HK-2 (cell line): Measurements from ENCODE around the gene PTPRN2.

Experiments
- DNase-seq: peaks from one replicate; pipeline ENCODE4 v3.0.0-alpha.2; 2018; ENCODE audit not compliant: unreplicated experiment

Gene PTPRN2

DNA sequence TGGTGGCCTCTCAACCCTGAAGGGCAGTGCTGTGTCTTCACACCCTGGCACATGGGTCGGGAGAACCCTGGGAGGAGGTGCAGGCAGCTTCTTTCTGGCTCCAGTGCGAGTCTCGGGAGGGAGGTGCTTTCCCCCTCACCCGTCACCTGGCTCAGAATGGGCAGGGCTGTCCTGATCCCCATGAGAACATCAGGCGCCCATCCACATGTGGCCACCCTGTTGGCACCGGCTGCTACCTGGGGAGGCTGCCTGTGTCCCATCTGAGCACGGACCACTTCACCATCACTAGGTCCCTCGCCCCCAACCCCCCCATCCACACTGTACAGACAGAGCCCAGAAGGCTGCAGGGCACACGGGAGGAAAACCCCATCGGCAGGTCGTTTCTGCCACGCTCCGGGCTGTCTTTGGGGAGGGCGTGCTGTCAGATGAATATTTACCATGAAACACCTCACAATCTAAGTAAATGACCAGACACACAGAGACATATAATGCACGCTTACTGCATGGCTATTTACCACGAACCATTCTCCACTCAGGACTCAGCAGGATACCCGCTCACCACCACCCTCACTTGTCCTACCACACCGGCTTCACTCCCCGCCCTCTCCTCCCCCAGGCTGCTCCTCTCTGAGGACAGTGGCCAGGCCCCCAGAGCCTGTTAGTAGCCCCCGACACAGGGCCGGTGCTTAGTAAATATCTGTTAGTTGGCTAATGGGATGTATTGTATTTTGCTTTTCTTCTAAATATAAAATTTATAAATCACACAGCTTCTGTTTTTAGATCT is 968.6 kb downstream of the PTPRN2 start:
- DNase-seq, result no peak

DNA sequence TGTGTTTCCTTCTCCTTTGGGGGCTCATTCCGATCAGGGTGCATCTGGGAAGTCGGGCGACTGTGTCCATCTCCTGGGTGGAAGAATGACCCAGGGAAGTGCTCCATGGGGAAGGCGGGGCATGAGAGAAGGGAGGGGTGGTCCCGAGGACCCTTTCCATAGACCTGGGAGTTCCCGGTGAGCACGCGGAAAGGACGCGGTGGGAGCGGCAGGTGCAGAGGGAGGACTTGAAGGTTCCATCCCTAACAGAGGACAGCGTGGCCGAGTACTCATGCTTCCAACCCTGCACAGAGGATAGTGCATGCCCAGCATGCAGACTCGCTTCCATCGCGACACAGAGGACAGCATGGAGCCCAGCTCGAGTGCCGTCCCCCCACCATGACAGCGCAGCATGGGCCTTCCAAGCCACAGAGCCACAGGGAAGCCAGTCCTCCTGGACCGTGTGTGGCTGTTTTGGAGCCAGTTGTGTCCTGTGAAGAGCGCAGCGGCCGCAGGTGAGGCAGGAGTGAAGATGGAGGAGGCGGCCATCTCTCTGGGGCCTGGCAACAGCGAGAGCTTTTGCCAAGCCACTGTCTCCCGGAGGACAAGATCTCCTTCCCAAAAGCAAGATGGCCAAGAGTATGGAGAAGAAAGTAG is 969.4 kb downstream of the PTPRN2 start:
- DNase-seq, result no peak

DNA sequence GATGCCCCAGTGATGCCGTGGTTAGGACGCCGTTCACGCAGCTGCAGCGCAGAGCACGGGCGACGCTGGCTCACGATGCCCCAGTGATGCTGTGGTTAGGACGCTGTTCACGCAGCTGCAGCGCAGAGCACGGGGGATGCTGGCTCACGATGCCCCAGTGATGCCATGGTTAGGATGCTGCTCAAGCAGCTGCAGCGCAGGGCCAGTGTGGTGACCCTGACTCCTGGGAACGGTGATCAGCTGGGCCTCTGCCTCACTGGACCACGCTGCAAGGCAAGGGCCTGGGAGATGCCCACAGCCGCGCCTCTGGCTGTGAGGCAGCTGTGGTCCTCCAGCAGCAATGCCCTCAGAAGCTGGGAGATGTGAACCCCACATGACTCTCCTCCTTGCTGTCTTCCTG is 970.2 kb downstream of the PTPRN2 start:
- DNase-seq, result no peak

DNA sequence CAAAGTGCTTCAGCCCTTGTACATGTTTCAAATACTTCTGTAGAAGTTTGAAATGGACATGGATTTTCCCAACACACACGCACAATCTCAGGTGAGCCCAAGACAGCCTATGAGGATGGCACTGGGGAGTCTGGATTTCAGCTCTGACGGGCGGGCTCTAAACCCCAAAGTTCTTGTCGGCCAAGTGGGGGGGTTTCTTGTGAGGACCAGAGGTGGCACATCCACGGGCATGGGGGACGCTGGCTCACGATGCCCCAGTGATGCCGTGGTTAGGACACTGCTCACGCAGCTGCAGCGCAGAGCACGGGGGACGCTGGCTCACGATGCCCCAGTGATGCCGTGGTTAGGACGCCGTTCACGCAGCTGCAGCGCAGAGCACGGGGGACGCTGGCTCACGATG is 970.7 kb downstream of the PTPRN2 start:
- no peak for DNase-seq

DNA sequence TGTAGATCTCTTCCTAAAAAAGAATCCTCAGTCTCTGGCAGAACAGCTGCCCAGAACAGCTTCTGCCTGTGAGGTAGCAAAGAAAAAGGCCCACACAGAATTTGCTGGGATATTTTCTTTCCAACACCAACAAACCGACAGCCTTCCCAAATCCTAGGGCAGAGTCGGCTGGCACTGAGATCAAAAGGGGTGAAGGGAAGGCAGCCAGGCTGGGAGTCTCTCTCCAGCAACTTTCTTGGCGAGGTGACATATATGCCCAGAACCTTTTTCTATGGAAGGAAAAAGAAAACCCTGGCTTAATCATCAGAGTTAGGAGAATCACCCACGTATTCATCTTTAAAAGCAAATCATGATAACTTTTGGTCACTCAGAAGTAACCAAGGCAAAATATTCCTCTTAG is 971.2 kb downstream of the PTPRN2 start:
- DNase-seq, result no peak

DNA sequence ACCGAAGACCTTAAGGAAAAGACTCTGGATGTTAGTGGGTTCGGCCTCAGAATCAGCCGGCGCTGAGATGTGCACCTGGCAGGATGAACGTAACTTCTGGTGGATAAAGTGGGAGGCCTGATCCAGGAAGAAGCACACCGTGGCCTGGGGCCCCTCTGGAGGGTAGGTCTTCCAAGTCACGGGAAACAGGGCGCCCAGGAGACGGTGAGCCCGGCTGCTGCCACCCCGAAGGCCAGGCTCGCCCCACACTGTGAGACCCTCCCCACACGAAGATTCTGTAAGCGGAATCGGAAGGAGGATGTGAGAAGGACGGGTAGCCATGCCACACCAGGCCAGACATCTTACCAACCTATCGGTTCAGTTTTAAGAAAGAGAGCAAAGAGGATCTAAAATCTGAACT is 971.8 kb downstream of the PTPRN2 start:
- no peak for DNase-seq

DNA sequence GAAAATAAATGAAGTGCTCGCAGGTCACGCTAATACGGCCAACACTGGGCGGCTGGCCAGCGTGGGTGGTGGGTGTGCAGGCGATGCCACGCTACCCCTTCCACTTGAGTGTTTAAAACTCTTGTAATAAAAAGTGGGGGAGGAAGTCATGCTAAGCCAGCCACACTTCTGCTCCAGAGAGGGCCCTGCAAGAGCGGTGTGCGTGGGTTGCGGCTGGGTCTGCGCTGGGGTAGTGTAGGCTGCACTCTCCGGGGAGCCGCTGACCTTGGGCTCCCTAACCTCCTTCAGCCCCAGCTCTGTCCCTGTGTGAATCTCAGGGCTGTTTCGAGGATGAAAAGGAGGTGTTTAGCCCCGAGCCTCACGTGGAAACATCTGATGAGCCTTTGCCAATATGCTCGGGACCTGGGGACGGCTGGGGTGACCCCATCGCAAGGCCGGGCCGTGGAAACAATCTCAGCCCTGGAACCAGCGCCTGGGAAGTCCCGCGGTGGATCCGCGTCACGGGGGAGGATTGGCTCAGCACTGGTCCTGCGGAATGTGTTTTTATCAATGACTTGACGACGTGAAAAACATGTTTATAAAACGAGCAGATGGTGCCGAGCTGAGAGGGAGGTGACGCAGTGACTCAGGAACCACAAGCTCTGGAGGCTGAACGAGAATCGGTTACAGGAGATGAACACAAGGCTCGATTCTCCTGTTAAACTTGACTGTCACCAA is 972.4 kb downstream of the PTPRN2 start:
- DNase-seq, result no peak

DNA sequence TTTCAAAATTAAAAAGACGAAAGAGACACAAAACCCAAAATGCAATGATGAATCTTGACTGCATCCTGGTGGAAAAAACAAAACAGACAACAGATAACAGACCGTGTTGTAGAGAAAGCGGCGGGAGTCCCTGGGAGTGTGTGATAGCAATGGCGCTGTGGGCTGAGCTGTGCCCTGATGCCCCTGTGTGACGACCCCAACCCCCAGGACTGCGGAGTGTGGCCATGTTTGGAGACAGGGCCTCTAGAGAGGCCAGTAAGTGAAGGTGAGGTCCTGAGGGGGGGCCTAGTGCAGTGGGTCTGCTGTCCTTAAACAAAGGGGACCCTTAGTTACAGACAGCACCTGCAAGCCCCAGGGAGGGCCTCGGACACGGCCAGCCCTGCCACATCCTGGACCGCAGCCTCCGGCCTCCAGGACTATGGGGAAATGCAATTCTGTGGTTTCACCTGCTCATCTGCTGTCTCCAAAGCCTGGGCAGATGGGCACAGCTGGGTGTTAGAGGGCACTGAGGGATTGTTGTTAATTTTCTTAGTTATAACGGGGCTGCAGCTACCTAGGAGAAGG is 973.1 kb downstream of the PTPRN2 start:
- DNase-seq, result no peak

DNA sequence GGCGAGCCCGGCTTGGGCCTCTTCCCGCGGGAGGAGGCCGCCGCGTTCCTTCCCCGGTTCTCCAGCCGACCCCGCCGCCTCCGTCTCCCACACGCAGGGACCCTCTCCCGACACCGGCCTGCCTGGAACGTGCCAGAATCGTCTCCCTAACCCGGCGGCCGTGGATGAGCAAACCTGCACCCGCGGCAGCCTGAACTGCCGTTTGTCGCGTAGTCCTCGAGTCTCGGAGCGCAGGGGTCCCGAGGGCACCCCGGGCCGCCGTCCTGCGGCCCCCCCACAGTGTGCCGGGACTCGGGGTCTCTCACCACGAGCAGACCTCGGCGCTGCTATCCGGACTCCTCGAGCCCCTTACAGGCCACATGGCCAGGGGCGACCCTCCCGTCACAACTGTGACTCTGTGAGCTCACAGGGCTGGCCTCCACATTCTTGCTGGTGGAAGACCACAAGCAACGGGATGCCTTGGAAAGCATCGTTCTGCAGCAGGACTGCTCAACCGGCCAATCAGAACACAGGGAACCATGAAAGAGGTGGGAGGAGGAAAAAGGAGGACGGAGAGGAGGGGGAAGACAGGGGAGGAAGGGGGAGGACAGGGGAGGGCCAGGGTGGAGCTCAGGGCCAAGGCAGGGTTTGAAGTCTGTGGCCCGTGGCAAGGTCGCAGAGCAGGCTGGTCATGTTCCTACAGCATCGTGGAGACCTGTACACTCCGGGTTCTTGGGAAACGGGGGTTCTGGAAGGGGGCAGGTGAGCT is 973.9 kb downstream of the PTPRN2 start:
- DNase-seq, result no peak

DNA sequence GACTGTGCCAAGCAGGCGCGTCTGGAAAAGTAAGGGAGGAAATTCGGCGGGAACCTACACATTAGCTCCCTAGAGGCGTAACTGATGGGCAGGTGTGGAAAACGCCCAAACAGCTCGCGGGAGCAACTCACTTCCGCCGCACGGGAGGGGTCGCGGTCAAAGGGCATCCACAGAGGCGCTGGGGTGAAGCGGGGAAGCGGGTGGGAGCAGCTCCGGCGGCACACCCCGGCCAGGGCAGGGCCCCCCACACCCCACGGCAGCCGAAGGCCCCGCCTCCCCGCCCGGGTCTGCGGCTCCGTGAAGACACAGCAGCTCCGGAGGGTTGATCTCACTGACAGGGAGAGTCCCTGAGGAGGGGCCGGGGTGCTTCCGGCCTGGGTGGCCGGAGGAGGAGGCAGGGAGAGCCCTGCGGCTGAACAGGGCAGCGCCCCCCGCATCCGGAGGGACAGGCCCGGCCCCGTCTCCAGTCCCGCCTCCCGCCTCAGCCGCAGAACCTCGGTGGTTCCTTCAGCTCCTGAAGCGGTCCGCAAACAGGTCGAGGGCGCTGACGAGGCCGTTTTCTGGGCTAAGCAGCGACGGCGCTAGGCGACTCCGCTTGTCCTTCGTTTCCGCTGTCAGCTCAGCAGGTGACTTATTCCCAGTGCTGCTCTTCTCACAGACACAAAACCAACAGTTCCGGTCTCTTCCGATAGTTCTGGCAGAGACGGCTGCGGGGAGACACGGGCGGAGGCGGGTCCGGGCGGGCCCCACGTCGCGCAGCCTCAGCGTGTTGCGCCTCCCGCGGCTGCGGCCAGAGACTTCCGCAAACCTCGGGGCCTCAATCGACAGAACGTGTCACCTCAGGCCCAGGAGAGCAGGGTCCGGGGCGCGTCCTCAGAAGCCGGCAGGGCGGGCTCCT is 974.7 kb downstream of the PTPRN2 start:
- DNase-seq, result no peak

DNA sequence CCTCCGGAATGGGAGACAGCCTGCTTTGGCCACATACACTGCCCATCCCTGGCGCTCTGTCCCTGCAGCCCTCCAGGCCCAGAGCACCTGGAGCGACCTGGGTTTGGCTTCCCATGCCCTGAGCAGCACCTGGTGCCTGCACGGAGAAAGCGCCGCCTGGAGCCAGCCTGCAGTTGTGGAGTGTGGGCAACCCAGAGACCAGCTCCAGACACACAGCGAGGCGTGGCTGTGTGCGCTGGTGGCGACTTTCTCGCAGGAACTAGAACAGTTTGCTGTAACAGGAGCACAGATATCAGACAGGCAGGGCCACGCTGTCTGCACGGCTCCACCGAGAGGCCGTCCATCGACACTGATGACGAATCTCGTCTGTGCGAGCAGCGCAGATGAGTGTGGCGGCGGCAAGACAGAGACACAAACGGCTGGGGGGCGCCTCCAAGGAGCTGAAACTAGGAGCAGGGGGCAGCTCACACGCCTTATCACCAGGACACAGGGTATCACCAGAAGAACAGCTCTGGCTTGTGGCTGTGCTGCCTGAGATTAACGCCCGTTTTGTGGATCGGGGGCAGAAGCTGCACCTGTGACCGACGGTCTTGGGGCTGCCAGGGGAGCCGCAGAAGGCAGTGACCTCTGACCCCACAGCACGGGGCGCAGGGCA is 975.5 kb downstream of the PTPRN2 start:
- DNase-seq, result no peak

DNA sequence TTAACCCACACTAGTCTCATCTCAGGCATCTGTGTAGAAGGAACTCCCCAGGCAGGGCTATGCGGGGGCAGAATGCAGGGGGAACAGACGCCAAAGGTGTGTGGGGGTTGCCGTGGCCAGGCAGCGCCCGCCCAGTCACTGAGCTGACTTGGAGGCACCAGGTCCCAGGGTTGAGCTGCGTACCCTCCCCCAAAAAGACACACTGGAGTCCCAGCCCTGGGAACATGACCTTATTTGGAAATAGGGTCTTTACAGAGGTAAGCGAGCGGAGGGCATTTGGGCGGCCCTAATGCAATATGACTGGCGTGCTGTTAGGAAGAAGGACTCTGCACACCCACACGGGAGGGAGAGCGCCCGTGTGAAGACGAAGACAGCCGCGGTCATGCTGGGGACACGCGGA is 976.3 kb downstream of the PTPRN2 start:
- no peak for DNase-seq

DNA sequence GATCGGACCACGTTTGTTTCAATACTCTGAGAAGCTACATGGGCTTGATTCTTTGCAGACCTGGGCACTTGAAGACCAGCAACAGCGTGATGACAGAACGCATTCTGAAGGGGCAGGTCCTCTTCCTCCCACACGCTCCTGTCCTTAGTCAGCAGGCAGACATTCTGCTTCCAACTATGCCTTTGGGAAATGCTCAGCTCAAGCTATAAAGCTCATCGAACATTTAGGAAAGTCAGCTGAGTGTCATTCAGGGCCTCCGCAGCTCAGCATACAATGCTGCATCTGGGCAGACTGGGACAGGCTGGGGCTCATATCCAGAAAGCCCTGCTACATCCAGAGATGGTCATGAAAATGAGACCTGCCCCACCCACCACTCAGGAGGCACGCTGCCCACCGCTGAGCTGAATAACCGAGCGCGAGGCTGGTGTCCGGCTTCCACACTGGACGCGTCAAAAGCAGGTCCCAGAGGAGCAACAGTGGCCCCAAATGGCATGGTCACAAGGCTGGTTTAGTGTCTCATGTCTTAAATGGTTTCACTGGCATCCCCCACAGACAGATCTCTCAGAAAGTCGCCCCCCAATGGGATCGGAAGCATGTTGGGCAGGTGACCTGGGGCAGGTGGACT is 976.8 kb downstream of the PTPRN2 start:
- DNase-seq, result no peak

DNA sequence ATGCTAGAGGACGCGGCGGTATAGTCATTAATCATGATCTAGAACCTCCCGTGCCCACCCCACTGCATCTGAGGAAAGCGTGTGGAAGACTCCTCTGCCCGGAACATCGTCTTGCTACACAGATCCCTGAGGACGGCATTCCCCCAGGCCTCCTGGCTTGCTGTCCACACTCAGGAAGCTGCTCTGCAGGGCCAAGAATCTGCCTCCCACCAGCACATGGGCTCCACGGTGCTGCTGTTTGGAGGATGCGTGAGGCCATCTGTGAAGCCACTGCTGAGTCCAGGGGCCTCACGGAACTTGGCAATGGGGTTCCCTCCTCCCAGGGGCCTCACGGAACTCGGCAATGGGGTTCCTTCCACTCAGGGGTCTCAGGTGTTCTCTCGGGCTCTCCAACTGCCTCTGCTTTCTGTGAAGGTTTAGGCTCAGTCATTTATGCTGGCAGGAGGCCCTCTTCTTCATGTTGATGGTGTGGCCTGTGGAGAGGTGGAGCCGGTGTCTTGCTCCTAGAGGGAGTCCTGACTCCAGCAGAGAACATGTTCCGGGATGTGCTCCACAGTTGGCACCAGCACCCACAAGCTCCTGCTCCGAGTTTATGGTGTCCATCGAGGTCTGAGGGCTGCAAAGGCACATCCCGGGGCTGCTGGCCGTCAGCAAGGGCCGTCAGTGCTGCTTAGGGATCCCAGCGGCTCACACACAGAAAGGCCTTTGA is 977.5 kb downstream of the PTPRN2 start:
- DNase-seq, result no peak

DNA sequence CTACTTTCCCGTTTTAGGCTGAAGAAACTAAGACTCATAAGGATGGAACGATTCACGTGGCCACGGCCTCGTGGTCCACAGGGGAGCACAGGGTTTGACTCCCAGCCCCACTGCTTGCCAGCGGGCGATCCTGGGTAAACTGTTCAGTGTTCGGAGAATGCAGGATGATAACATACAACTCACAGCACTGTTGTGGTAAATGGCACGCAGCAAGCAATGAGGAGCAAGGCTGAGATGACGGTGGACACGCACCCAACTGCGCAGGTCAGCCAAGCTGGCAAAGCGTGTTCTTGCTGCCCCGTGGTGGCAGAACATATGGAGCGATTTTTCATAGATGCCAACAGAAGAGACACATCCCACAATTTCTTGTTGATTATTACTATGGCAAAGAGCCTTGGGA is 978.1 kb downstream of the PTPRN2 start:
- no peak for DNase-seq

DNA sequence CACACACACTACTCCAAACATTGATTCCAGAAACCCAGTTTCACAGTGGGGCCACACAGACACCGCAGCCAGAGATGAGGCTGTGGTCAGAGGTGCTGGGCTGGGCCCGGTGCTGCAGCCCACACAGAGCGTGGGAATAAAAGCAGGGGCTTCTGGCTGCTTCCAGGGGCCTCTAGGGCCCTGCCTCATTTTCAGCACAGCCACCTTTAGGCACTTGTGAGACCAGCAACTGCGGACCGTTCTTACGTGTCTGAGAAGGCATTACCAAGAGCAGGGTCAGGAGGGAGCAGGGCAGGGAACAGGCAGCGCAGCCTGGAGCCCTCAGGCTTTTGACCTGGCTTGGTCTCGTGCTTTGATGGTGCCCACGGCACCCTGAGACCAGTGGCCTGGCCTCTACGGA is 980.4 kb downstream of the PTPRN2 start:
- no peak for DNase-seq

DNA sequence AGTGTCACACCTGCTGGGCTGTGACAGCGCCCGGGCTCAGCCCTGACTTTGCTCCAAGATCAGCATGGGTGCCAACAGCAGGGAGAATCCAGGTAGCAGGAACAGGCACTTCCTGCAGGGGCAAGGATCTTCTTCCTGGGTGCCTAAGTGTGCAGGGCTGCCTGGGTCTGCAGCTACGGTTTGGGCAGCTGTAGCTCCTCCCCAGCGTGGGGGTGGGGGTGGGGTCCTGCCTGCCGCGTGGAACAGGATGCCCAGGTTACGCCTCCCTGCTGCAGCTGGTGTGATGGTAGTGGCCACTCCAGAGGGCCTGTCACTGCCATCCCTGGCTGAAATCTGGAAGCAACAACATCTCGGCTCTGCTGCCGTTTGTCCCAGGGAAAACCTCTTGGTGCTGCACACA is 981.5 kb downstream of the PTPRN2 start:
- DNase-seq, result no peak

DNA sequence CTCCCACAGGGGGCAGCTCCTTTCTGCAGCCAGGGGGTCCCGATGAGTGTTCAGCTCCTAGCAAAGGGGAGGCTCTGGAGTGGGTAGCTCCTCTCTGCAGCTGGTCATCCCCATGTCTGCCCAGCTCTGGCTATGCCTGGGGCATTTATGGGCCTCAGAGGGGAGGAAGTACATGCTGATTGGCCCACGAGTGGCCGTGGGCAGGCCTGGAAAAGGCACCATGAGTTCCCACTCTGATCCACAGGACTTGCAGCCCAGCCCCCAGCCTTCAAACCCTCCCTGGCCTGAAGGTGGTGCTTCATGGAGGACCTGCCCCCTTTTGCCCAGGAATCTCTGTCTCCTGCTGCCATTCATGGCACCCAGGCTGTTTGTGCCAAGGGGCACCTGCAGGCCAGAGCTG is 982.0 kb downstream of the PTPRN2 start:
- no peak for DNase-seq

DNA sequence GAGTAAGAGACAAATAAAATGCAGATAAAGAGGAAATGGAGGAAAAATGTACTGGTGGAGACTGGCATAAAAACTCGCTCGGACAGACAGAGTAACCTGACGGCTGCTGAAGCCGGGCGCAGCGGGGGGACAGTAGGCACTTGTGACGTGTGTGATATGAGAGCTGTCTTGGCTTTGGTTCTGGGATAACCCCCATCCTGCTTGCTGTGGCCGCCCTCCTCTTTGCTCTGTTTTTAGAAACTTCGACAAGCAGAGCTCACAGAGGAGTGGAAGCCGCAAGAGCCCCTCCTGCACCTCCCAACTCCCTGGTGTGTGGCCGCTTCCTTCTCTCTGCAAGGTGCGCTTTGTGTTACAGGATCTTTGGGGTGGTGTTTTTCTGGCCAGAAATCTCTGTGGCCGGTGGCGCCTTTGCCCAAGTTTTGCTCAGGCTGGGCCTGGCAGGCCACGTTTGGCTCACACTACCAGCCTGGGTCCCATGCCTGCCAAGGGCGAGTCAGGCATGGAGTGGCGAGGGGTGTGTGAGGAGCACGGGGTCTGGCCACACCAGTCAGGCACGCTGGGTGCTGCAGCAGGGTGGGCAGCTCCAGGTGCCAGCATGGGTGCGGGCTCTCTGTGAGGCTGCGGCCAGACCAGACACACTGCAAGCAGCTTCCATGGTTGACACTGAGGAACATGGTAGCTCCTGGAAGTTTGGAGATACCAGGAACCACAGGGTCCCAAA is 982.8 kb downstream of the PTPRN2 start:
- DNase-seq, result no peak
